LNCAP (cell line): ENCODE results near the gene SNCB.
A peak's percentile ranks its signal among the peaks of the same experiment; 100 is the strongest.

Source experiments
- CTCF ChIP-seq: fragments of 450-650 bp; IDR thresholded peaks from 2 replicates; pipeline ENCODE4 v1.5.1; 2017; ENCODE audit warnings: mild to moderate bottlenecking

Gene SNCB

GRCh38 chr5:176651472-176651980 is 21.2 kb upstream of the SNCB start:
- TF ChIP-seq CTCF, result no peak

GRCh38 chr5:176650354-176650884 is 20.1 kb upstream of the SNCB start:
- no peak for TF ChIP-seq CTCF

GRCh38 chr5:176648474-176649194 is 18.3 kb upstream of the SNCB start:
- no peak for TF ChIP-seq CTCF

- TF ChIP-seq CTCF, result no peak
Observed at GRCh38 chr5:176647843-176648473, 17.6 kb upstream of the SNCB start.

GRCh38 chr5:176647030-176647842 is 16.9 kb upstream of the SNCB start, which contains the start of gene TSPAN17:
Gene TSPAN17 (plus strand): TSS chr5:176647484. CDS start chr5:176647616, 132 bp downstream.
- peak; percentile 29; the same call in 1 of the 2 replicates for TF ChIP-seq CTCF

- no peak for TF ChIP-seq CTCF
Observed at GRCh38 chr5:176646707-176647029, 16.3 kb upstream of the SNCB start.

GRCh38 chr5:176646049-176646706 is 15.8 kb upstream of the SNCB start:
- no peak for TF ChIP-seq CTCF
